GM21576 (cell line): Measurements from ENCODE around the gene DGKI.
"Not testable (repeated sequence)": the region's sequence is repeated elsewhere in the genome, so short reads cannot be mapped to it uniquely, and the experiment has no call there.

ENCODE experiments used
- ATAC-seq: cut with Tn5 transposase; IDR thresholded peaks from one replicate; pipeline ENCODE4 v1.9.1; 2021; ENCODE audit warnings: mild to moderate bottlenecking, moderate library complexity; ENCODE audit not compliant: unreplicated experiment

DGKI gene

GRCh38 chr7:137836541-137836940 lies 10.2 kb downstream of the DGKI start:
- no peak for ATAC-seq

- ATAC-seq: no peak
Measured at GRCh38 chr7:137836113-137836509, 10.7 kb downstream of the DGKI start.

GRCh38 chr7:137835486-137836112 lies 11.2 kb downstream of the DGKI start:
- no peak for ATAC-seq

GRCh38 chr7:137834552-137834951 lies 12.2 kb downstream of the DGKI start:
- ATAC-seq: no peak

- ATAC-seq: not testable (repeated sequence)
Measured at GRCh38 chr7:137832990-137833389, 13.8 kb downstream of the DGKI start.

- no peak for ATAC-seq
Measured at GRCh38 chr7:137832382-137832781, 14.4 kb downstream of the DGKI start.

- not testable (repeated sequence) for ATAC-seq
Measured at GRCh38 chr7:137831555-137831954, 15.2 kb downstream of the DGKI start.

GRCh38 chr7:137829337-137829992 lies 17.3 kb downstream of the DGKI start:
- ATAC-seq: no peak

- ATAC-seq: no peak
Measured at GRCh38 chr7:137828456-137828855, 18.3 kb downstream of the DGKI start.

- ATAC-seq: no peak
Measured at GRCh38 chr7:137825489-137825888, 21.3 kb downstream of the DGKI start.

- ATAC-seq: peak; percentile 61
Measured at GRCh38 chr7:137820677-137821420, 25.9 kb downstream of the DGKI start.

- no peak for ATAC-seq
Measured at GRCh38 chr7:137820156-137820555, 26.6 kb downstream of the DGKI start.

GRCh38 chr7:137818036-137818435 lies 28.7 kb downstream of the DGKI start:
- ATAC-seq: no peak

- no peak for ATAC-seq
Measured at GRCh38 chr7:137816696-137817320, 30.0 kb downstream of the DGKI start.

- no peak for ATAC-seq
Measured at GRCh38 chr7:137813541-137813940, 33.2 kb downstream of the DGKI start.

GRCh38 chr7:137810248-137810647 lies 36.5 kb downstream of the DGKI start:
- ATAC-seq: no peak

GRCh38 chr7:137804836-137805235 lies 41.9 kb downstream of the DGKI start:
- no peak for ATAC-seq

- no peak for ATAC-seq
Measured at GRCh38 chr7:137801491-137801890, 45.3 kb downstream of the DGKI start.

GRCh38 chr7:137801003-137801402 lies 45.8 kb downstream of the DGKI start:
- no peak for ATAC-seq

GRCh38 chr7:137798073-137798763 lies 48.6 kb downstream of the DGKI start:
- peak; percentile 97 for ATAC-seq

GRCh38 chr7:137795211-137795610 lies 51.6 kb downstream of the DGKI start:
- ATAC-seq: no peak
